GM13977 (cell line): ENCODE results near the gene LRRC15.

ENCODE experiments used
- DNase-seq: peaks from one replicate; pipeline ENCODE4 v3.0.0; 2012; ENCODE audit warnings: low spot score
- CTCF ChIP-seq: IDR thresholded peaks from 2 replicates; pipeline ENCODE4 v1.5.1; 2012; ENCODE audit warnings: mild to moderate bottlenecking, control low read depth; ENCODE audit not compliant: insufficient read depth; ENCODE audit errors: extremely low read depth, missing control alignments
- in situ Hi-C: fragments of 300-500 bp; cut with MboI; formaldehyde crosslinking; loops from one replicate; pipeline ENCODE4 v1.12.0; 2022; ENCODE audit warnings: low sequenced_read_pairs, low pct_unique_long_range_greater_than_20kb, mixed read lengths, inconsistent platforms; ENCODE audit not compliant: unreplicated experiment

Gene LRRC15

DNA sequence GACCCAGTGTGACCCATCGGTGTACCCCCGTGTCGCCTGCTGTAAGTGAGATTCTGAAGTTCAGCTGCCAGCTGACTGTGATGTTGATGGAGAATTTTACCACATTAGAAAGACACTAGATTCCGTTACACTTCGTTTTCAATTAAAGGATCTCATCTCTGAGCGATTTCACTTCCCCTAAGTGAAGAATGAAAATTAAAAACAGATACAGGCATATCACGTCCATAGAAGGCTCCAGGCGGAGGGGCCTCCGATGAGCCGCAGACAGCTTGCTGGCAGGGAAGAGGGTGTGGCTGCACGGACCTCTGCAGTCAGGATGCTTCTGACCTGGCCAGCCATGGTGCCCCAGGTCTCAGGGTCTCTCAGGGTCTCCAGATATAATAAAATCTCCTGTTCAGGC, 11.9 kb downstream of the LRRC15 start:
- in situ Hi-C loops: no loop called here
- no peak for TF ChIP-seq CTCF
- DNase-seq: no peak

GRCh38 chr3:194355379-194355778, 14.2 kb downstream of the LRRC15 start:
- in situ Hi-C loops: no loop called here
- no peak for DNase-seq
- TF ChIP-seq CTCF: no peak

GRCh38 chr3:194354315-194354714, 15.2 kb downstream of the LRRC15 start:
- in situ Hi-C loops: no loop called here
- TF ChIP-seq CTCF: no peak

GRCh38 chr3:194352667-194353246, 16.8 kb downstream of the LRRC15 start:
- DNase-seq: no peak
- in situ Hi-C loops: no loop called here
- no peak for TF ChIP-seq CTCF

More at GRCh38 chr3:194354315-194354714, 15.2 kb downstream of the LRRC15 start:
- no peak for DNase-seq

DNA sequence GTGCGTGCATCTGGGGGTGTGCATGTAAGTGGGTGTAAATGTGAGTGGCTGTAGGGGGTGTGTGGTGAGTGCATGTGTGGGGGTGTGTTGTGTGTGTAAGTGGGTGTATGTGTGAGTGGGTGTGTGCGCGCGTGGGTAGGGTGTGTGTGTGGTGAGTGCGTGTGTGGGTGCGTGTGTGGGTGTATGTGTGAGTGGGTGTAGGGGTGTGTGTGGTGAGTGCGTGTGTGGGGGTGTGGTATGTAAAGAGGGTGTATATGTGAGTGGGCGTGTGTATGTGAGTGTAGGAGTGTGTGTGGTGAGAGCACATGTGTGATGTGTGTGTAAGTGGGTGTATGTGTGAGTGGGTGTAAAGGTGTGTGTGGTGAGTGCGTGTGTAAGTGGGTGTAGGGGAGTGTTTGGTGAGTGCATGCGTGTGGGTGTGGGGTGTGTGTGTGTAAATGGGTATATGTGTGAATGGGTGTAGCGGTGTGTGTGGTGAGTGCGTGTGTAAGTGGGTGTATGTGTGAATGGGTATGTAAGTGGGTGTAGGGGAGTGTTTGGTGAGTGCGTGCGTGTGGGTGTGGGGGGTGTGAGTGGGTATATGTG, 17.5 kb downstream of the LRRC15 start:
- in situ Hi-C loops: no loop called here
- no peak for TF ChIP-seq CTCF
- no peak for DNase-seq

- in situ Hi-C loops: no loop called here
- no peak for DNase-seq
- no peak for TF ChIP-seq CTCF
Observed at GRCh38 chr3:194351080-194351672, 18.4 kb downstream of the LRRC15 start, which contains the start of gene CPN2. Gene CPN2 (minus strand): TSS chr3:194351328. CDS start chr3:194342702, 8,626 bp downstream.
